ENCODE data around the gene SFXN5. TPM values are rescaled to one million over a fixed set of nuclear protein-coding genes. Genes with fewer than 3 reads are reported as not detected.

SFXN5 gene
- total RNA-seq, 1 donor from 2014 or later = 12.7 TPM

GRCh38 chr2:73082523-73083410 lies 11.3 kb upstream of the SFXN5 start:
- Mint-ChIP-seq H3K9me3 (ENCODE audit: unreplicated experiment) (no peaks in the 10 kb centered on the region), H3K27me3 (ENCODE audit: unreplicated experiment) (no peaks in the 10 kb centered on the region), H3K4me1 (ENCODE audit: unreplicated experiment) (peaks cover 3% of the 10 kb centered on the region), H3K36me3 (ENCODE audit: unreplicated experiment) (peaks cover 14% of the 10 kb centered on the region), H3K27ac (ENCODE audit: unreplicated experiment) (no peak overlapping the region), H3K4me3 (ENCODE audit: unreplicated experiment) (no peak overlapping the region)
- DNase-seq (ENCODE audit: extremely low spot score, unreplicated experiment) = no peak
- no peak for TF ChIP-seq CTCF (IDR thresholded peaks at IDR 0.05)

GRCh38 chr2:73081181-73081671 lies 9.7 kb upstream of the SFXN5 start:
- no peak overlapping the region for H3K27ac Mint-ChIP-seq (ENCODE audit: unreplicated experiment)
- TF ChIP-seq CTCF (IDR thresholded peaks at IDR 0.05) = no peak
- peaks cover 3% of the 10 kb centered on the region for H3K4me1 Mint-ChIP-seq (ENCODE audit: unreplicated experiment)
- H3K4me3 Mint-ChIP-seq (ENCODE audit: unreplicated experiment) = no peak overlapping the region
- DNase-seq (ENCODE audit: extremely low spot score, unreplicated experiment) = no peak
- H3K9me3 Mint-ChIP-seq (ENCODE audit: unreplicated experiment) = no peaks in the 10 kb centered on the region
- no peaks in the 10 kb centered on the region for H3K27me3 Mint-ChIP-seq (ENCODE audit: unreplicated experiment)
- H3K36me3 Mint-ChIP-seq (ENCODE audit: unreplicated experiment) = peaks cover 12% of the 10 kb centered on the region

DNA sequence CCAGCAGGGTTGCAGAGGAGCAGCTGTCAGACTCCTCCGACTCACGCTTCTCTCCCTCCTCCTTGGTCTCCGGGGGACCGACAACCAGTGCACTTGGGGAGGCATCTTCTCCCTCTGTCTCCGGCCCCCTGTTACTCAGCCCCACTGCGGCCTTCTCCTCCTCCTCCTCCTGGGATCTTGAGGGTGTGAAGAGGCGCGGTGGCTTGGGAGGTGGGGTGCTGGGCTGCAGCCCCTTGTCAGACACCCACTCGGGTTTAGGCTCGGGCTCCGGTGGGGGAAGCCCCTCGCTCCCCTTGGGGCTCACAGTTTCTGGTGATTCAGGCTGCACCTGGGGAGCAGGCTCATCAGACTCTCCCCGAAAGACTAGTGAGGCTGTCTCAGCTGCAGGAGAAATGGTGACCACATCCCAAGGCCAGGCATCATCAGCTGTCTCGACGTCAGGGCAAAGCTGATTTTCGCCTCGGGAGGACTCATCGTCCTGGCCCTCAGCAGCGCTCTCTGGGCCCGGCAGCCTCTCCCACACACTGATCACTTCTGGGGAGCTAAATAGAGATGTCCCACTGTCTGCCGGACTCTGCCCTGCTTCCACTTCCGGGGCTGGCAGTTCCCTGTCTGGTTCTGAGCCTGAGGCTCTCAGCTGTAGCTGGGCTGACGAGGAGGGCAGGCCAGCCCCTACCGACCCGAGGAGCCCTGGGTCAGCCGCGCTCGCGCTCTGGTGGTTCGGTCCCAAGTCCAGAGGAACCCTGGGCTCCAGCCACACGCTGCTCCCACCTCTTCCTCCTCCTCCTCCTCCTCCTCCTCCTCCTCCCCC lies 9.0 kb upstream of the SFXN5 start:
- no peak for TF ChIP-seq CTCF (IDR thresholded peaks at IDR 0.05)
- H3K4me1 Mint-ChIP-seq (ENCODE audit: unreplicated experiment) = no peaks in the 10 kb centered on the region
- no peaks in the 10 kb centered on the region for H3K27me3 Mint-ChIP-seq (ENCODE audit: unreplicated experiment)
- no peak for DNase-seq (ENCODE audit: extremely low spot score, unreplicated experiment)
- peaks cover 12% of the 10 kb centered on the region for H3K36me3 Mint-ChIP-seq (ENCODE audit: unreplicated experiment)
- no peak overlapping the region for H3K27ac Mint-ChIP-seq (ENCODE audit: unreplicated experiment)
- H3K9me3 Mint-ChIP-seq (ENCODE audit: unreplicated experiment) = no peaks in the 10 kb centered on the region
- H3K4me3 Mint-ChIP-seq (ENCODE audit: unreplicated experiment) = no peak overlapping the region

DNA sequence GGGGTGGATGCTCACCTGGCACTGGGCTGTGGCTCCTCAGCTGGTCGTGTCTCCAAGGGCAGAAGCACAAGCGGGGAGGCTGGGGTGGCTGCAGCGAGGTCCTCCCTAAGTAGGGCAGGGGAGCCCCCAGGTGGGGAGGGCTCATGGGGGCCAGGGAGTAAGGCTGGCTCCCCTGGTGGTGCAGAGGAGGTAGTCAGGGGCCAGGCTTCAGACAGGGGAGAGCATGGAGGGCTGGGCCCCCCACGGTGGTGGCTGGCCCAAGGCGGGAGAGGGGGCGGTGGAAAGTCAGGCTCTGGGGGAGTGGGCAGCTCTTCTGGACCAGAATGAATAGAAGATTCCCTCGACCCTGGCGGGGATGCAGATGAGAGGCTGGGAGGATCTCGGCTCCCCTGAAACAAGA lies 8.1 kb upstream of the SFXN5 start:
- no peak for DNase-seq (ENCODE audit: extremely low spot score, unreplicated experiment)
- Mint-ChIP-seq H3K4me3 (ENCODE audit: unreplicated experiment) (no peak overlapping the region), H3K4me1 (ENCODE audit: unreplicated experiment) (no peaks in the 10 kb centered on the region), H3K9me3 (ENCODE audit: unreplicated experiment) (no peaks in the 10 kb centered on the region), H3K27me3 (ENCODE audit: unreplicated experiment) (no peaks in the 10 kb centered on the region), H3K27ac (ENCODE audit: unreplicated experiment) (no peak overlapping the region), H3K36me3 (ENCODE audit: unreplicated experiment) (peaks cover 12% of the 10 kb centered on the region)
- TF ChIP-seq CTCF (IDR thresholded peaks at IDR 0.05) = no peak
